Measurements from ENCODE around the gene ANO7.

ANO7 gene

DNA sequence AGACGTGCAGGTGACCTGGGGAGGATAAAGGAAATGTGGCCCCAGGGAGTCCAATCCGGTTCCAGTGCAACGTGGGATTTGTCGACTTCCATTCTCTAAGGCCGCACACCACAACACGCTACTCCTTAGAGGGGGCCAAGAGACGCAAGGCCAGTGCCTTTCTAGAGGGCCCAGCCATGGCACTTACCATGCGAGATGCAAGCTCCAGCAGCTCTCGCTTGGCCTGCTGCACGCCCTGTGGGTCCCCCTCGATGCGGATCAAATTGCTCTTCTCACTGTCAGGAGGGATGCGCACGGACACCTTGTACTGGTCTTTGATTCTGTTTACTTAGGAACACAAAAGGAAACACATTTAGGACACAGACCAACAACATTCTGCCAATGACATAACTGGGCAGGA lies 61.2 kb downstream of the ANO7 start:
- DNase-seq (ENCODE audit: low spot score) = no peak

DNA sequence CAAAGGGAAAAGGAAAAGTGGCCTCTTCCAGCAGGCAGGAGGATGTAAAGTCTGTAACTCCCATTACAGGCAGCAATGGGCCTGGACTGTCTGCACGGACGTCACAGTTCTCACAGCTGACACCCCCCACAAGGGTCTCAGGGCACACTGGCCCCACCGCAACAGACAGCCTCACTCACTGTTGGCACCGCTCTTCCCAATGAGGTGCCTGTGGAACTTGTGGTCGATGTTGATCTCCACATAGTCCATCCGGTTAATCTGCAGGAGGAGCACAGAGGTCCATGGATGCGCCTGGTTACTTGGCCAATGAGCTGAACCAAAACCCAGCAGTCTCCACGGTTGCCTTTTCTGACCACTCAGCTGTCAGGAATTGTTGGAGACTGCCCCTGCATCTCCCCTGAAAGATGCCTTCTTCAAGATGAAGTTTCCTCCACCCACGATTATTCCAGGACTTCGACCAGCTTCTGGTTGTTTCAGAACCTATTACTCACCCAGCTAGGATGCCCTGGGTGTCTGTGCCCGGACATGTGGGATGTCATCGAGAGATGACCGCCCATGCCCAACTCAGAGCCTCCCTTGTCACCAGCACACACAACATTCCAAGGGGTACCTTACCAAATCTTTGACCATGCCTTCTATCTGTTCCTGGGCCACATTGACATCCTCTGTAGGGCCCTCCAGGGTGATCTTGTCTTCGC lies 64.5 kb downstream of the ANO7 start:
- DNase-seq (ENCODE audit: low spot score) = no peak

DNA sequence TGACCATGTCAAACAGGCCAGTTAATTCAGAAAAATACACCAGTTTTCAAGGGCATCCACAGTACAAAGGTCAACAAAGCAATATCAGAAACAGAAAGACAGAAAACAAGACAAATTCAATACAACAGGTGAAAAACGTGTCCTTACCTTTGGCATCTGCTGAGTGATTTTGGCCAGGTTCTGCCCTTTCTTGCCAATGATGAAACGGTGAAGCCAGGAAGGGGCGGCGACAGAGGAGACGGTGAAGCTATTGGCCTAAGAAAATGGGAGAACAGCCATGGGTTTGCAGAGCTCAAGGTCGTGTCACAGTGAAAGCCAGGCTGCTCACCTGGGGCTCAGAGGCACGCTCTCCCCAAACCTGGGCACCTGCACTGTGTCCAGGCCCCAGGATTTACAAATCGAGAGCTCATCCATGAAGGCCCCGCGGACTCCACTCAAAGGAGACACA lies 66.5 kb downstream of the ANO7 start:
- DNase-seq (ENCODE audit: low spot score) = no peak

DNA sequence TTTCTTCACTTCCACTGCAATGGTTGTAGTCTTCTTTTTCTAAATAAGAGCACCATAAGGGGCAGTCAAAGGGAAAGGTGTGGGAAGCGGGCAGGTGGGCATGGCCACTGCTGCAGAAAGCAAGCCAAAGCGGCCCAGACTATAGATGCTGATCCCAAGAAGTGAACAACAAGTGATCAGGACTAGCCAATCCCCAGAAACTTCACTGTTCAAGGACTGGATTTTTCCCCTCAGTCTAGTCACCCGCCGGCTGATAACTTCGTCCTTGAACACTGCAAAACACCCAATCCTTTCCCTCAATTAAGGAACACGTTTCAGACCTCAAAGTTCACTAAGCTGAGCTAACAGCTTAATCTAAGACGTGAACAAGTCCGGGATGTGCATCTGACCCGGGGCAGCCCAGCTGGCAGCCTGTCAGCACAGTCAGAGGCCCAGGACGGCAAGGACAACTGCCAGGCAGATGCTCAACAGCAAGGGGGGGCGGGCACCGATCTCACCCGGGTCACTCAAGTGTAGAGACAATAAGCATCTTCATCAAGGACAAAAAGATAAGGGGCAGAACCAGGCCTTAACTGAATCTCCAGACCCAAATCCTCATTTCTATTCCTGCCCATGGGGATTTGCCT lies 67.2 kb downstream of the ANO7 start:
- DNase-seq (ENCODE audit: low spot score) = no peak

DNA sequence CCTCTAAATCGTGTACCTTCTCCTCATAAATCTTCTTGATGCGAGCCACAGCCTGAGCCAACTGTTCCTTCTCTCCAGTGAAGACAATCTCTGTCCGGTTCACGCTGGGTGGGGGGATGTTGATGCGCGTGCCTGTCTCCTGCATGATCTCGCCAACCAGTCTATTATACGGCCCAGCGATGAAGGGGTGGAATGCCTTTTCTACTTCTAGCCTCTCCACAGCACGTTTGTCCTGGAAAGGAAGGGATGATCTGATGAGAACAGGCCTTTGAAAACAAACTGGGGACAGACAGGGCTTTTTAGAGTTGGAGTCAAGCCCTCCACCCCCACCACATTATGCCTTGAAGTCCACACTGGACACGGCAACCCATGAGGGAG lies 67.7 kb downstream of the ANO7 start:
- no peak for DNase-seq (ENCODE audit: low spot score)

DNA sequence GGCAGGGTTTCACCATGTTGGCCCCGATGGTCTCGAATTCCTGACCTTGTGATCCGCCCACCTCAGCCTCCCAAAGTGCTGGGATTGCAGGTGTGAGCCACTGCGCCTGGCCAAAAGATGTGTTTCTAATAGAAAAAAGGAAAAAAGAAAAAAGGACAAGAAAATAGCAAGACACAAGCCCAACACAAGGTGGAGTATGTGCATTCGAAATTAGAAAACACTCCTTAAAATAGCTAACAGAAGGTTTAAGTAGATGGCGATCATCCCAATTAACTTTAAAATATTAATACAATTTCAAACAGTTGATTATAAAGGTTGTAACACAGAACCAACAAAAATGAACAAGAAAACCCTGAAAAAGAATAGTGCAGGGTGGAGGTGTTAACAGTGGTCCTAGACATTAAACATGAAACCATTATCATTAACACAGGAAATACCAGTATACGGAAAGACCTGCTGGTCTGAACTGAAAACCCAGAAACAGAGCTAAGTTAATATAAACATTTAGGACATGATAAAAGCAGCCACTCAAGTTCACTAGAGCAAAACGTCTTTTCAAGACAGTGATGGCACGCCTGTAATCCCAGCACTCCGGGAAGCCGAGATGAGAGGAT lies 69.0 kb downstream of the ANO7 start:
- DNase-seq (ENCODE audit: low spot score) = no peak

DNA sequence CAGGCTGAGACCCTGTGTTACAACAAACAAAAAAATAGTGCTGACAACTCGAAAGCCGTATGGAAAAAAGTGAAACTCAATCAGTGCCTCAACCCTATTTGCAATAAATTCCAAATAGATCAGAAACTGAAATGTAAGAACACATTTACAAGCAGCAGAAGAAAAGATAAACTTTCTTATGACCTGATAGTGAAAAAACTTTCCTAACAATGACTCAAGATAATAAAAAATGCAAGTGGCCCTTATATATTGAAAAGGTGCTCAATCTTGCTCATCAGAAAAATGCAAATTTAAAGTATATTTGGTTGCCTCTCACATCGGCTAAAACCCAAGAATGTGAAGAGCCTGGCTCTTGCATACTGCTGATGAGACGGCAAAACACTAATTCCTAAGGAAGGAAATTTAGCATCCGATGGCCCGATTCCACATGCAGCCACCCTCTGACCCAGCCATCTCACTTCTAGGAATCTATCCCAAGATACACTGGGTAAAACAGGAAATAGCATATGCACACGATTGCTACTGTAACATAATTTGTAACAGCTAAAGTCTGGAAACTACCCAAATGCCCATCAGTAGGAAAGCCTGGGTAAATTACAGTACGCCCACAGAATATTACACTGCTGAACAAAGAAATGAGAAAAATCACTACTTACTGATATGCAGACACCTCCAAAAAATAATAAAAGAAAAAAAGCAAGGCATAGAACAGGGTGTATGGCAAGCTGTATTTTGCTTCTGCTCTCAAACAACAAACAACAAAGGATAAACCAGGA lies 70.2 kb downstream of the ANO7 start:
- DNase-seq (ENCODE audit: low spot score) = no peak

DNA sequence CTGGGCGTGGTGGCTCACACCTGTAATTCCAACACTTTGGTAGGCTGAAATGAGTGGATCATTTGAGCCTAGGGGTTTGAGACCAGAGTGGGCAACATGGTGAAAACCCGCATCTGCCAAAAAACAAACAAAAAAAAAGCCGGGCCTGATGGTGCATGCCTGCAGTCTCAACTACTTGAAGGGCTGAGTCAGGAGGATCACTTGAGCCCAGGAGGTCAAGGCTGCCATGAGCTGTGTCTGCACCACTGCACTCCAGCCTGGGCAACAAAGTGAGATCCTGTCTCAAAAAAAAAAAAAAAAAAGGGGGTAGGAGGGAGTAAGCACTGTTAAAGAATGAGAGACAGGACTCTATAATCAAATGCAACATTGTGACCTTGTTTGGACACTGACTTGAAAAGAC lies 72.4 kb downstream of the ANO7 start:
- no peak for DNase-seq (ENCODE audit: low spot score)

DNA sequence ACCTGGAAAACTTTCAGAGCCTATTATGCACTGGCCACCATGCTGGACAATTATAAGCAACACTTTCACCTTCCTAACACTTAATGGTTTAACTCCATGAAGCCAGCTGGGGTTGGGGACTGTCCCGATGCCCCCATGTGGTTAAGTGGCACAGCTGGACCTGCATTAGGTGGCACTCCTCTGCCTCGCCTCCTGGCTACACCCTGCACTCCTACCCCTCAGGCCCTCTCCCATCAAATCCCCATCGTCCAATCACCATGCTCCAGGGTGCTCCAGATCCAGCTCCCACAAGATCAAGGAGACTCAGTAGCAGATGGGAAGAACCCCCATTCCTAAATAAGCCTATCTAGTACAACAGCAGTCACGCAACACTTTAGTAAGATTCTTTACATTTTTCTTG lies 73.2 kb downstream of the ANO7 start:
- no peak for DNase-seq (ENCODE audit: low spot score)

DNA sequence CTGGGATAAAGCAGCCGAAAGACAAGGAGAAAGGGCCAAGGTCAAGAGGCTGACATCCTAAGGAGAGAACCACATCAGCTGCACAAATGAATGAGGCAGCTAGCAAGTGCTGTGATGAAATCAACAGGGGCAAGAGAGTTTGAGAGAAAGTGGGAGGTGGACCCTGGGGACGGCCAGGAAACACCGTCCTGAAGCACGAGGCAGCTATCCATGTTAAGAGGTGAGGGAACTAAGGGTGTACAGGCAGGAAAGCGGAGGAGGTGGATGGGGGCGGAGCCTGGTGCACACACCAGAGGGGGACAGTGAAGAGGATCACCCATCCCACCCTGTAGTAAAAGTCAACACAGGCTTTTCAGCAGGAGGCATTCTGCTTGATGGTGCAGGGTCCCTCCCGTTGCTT lies 74.6 kb downstream of the ANO7 start:
- DNase-seq (ENCODE audit: low spot score) = no peak

DNA sequence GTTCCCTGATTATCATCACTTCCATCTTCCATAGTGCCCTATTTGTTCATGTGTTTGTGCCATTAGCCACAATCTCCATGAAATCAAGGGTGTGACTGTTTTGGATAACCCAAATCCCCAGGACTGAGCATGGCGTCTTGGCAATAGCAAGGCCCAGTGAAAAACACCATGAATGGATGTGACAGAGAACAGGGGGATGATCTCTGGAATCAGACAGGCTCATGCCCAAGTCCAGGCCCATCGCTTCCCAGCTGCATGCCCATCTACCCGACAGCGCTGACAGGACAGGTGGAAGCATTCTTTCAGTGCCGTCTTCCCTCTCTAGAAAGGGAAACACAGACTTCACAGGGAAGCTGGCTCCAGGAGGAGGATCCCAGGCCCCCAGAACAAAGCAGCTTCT lies 77.0 kb downstream of the ANO7 start:
- DNase-seq (ENCODE audit: low spot score) = no peak

DNA sequence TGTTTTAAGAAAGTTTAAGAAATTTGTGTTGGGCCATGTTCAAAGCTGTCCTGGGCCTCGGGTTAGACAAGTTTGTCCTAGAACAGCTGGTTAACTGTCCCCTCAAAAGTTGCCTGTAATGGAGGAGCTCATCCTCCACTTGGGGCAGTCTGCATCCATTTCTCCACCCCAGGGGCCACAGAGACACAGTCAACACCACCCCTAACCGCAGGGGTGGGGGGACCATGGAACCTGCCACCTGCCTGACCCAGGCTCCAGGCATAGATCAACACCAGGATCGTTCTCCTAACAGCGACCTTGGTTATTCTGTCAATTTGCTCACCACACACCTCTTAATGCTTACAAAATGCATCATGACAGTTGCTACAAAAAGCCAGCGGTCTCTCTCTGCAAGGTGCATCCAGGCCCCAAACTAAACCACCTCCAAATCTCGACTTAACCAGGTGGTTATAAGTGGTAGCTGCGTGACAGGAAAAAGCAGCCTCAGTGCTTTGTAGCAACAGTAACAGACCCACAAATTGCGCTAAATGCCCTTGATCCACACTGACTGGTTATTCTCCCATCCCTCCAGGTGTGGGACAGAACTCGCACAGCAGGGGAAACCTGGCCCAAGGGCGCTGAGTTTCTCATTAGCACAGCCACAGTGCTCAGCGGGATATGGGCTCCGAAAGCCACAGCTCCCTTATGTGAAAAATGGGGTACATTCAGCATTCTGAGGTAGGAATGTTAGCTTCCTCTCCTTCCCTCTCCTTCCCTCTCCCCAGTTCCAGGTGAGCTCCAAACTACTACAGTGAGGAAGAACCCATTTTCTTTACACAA lies 79.0 kb downstream of the ANO7 start:
- no peak for DNase-seq (ENCODE audit: low spot score)

DNA sequence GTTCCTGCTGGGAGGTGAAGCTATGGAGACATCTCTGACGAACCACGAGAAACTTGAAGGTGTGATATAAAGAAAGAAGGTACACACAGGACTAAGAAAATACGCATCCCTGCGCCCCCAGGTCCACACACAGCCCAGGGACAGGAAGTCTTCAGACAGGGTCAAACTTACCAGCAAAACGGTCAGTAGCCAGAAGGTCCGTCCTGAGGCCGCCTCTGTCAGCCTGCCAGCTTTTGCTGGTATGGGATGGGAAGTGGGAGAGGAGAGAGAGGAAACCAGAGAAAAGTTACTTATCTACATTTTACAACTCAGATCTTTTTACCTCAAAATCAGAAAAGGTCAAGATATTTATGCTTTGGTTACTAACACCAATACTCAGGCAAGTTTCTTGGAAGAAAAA lies 79.8 kb downstream of the ANO7 start:
- no peak for DNase-seq (ENCODE audit: low spot score)

DNA sequence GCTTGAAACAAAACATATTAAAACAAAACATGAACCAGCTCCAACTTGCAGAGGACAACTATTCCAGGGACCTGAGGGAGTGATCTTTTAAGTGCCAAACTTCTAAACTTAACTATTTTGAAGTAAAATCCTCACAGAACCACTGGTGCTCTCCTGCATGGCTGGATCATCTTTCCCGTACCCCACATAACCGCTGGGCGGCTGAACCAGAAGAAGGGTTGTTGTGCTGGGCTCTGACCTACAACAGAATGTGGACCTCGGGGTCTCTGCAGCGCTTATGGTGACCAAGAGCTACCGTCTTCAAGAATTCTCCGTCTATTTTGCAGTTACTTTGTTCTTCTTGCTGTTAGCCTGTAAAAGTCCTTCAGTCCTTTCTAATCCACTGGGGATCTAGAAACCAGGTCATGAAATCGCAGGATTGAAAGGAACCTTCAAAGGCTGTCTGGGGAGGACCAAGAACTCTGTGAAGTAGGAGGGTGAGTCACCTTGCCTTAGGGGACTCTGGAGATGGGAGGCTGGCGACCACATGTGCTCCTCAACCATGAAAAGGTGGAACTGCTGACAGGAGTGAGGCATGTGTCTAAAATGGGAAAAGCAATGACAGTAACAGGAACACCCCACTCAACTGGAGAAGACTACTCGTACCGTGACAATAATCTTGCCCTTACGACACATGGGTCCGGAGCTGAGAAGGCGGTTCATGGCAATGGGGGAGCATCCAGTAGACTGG lies 80.4 kb downstream of the ANO7 start:
- no peak for DNase-seq (ENCODE audit: low spot score)

DNA sequence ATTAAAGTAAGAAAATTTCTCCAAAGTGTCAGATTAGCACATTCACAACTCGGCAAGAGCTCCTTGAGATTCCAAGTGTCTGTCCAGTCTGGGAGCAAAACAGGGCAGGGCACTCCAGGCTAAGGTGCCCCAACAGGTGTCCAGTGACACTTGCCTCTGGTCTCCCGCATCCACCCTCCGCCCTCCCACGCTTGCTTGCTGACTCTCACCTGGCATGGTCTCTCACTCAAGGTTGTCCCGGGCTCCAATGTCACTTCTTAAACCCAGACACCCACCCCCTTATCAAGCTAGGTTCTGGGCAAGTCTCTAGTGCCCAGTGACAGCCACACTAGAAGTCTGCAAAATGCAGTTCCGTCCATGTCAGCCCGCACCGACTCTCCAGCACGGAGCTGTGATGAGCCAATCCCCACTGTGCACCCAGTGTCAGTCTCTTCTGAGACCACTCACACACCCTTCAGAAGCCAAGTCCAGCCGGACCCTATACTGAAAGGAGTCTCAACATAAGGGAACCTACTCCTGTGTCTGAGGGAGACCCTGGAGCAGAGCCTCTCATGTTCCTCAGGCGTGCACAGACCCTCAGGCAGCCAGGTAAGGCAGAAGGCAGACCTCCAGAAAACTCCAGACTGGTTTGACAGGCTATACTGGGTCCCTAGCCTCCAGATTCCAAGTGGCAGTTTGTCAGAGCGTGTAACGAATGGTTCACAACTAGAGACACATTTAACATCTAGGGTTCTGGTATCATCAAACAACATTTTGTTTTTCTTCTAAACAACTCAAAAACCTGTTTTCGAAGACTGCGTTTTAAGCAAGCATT lies 81.4 kb downstream of the ANO7 start:
- DNase-seq (ENCODE audit: low spot score) = no peak

DNA sequence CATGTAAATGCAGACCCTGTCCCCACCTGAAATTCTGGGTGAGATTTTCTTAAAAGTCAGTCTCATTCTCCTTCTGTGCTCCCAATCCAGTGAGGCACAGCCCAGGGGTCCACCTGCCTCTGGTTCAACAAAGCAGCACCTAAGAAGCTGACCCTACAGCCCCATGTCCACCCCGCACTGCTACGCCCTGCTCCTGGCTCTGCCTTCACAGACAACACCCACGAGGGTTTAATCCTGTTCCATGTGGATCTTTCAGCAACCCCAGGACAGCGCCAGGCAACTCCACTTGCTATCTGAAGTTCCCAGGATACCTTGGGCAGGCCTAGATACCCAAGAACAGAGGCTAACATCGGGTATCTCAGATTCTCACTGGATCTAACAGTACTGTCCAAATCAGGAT lies 82.1 kb downstream of the ANO7 start:
- no peak for DNase-seq (ENCODE audit: low spot score)

DNA sequence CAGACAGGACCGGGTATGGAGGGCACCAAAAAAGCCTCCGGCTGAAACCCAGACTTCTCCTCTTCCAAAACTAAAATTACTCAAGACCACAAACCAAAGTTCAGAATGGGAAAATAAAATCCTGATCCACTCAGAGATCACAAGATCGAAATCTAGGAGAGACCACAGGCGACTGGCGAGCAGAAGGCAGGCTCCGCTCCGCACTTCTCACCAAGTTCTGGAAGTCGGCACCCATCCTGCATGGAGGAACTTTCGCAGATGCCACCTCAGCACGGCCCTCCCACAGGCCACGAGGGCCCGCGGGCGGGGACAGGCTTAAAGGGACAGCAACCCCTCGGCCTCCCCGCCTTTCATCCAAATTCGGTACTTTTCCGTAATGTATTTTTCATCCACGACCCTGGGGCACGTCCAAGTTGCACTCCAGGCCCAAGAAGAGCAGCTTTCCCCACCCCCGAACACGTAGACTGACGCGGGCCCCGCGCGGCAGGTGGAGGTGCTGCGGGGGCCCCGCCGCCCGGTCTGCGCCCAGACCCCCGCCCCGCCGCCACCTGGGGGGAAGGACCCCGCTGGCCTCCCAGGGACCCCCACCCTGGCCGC lies 83.3 kb downstream of the ANO7 start:
- DNase-seq (ENCODE audit: low spot score) = peak; percentile 31

DNA sequence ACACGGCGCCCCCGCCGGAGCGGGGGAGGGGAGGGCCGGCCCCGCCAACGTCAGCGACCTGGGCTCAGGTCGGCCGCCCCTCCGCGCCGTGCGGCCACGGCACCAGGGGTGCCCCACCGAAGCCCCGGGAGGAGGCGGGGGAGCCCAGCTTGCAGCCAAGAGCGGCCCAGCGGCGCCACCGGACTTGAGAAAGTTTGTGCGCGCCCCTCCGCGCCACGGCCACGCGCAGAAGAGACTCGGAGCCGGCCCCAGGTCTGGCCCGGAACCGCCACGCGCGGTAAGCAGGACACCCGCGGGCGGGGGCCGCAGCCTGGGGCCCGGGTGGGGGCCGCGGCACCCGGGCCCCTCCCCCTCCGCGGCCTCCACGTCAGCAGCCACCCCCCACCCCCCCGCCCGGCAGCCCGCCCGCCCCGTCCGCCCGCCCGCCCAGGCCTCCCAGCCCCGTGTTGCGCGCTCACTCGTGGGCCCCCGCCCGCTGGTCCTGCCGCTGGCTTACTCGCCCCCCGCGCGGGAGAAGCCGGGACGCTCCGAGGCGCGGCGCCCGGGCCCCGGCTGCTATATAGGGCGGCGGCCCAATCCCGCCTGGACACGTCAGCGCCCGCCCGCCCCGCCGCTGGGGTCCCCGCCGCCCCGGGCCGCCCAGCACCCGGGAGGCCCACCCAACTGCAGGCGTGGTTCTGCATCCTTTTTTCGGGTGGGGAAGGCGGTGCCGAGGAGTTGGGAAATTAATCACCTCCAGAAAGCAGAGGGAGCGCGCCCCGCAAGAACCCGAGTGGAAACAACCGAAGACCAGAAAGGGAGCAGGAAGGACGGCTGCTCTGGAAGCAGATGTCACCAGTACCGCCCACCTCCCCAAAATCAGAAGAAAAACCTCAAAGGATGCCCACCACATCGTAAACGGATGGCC lies 84.1 kb downstream of the ANO7 start:
- DNase-seq (ENCODE audit: low spot score) = peak; percentile 49

All from hematopoietic multipotent progenitor cell treated with erythropoietin and hydrocortisone succinate and interleukin-3 and kit ligand, for 17 days (in vitro differentiated cells).